ENCODE results near the gene CEP76.

- TF ChIP-seq TAF1 (IDR thresholded peaks at IDR 0.05; ENCODE audit: borderline replicate concordance, low read depth, low read length) (no peak), POLR2AphosphoS5 (IDR thresholded peaks at IDR 0.05; ENCODE audit: low read depth, low read length) (no peak), POLR2A (IDR thresholded peaks at IDR 0.05; ENCODE audit: low read depth, low read length) (no peak)
Measured at GRCh38 chr18:12741351-12741750, 38.8 kb upstream of the CEP76 start.

All from GM12892 (cell line).